NCI-H146 treated with DMSO at 0.1 percent for 48 hours (cell line): ENCODE measurements around the gene C10orf53.
A peak's percentile ranks its signal among the peaks of the same experiment; 100 is the strongest.

Source experiments
- DNase-seq: peaks from one replicate; lab custom pipeline; 2025; ENCODE audit not compliant: unreplicated experiment; lab: John Stamatoyannopoulos, UW

C10orf53 gene, protein sequence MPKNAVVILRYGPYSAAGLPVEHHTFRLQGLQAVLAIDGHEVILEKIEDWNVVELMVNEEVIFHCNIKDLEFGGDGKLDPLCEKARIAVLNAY

DNA sequence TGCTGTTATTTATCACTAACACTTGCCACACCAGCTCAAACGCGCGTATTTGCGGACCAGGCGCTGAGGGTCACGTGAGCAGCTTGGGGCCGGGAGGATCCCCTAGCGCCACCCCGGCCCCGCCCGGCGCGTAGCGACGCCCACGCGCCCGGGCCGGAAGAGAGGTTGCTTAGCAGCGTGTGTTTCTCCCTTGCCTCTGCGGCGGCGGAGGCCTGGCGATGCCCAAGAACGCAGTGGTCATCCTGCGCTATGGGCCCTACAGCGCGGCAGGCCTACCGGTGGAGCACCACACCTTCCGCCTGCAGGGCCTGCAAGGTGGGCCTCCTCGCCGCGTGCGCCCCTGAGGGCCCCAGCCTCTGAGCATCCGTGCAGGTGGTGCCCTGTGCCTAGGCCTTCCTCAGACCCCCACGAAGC, at the start of gene C10orf53:
TSS of gene C10orf53 (plus strand) at position 172 of the 414 bp plus-strand sequence. CDS start at position 219, 47 bp downstream.
- DNase-seq = peak; percentile 58

DNA sequence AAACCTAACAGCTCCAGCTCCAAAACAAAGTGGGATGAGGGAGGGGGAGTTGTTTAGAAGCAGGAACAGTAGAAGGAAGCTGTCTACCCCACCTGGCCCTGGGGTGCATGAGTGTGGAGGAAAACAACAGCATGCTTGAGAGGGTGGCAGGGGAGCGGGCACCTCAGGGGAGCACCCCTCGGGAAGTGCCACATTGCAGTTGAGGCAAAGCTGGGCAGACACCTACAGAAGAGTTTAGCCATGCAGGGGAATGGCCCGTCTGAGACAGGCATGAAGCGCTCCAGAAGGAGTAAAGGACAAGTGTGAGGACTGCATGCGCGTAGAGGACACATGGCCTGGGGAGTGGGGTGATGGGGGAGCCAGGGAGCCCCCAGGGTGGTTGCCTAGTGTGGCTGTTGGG, 47.5 kb upstream of the C10orf53 start:
- no peak for DNase-seq

DNA sequence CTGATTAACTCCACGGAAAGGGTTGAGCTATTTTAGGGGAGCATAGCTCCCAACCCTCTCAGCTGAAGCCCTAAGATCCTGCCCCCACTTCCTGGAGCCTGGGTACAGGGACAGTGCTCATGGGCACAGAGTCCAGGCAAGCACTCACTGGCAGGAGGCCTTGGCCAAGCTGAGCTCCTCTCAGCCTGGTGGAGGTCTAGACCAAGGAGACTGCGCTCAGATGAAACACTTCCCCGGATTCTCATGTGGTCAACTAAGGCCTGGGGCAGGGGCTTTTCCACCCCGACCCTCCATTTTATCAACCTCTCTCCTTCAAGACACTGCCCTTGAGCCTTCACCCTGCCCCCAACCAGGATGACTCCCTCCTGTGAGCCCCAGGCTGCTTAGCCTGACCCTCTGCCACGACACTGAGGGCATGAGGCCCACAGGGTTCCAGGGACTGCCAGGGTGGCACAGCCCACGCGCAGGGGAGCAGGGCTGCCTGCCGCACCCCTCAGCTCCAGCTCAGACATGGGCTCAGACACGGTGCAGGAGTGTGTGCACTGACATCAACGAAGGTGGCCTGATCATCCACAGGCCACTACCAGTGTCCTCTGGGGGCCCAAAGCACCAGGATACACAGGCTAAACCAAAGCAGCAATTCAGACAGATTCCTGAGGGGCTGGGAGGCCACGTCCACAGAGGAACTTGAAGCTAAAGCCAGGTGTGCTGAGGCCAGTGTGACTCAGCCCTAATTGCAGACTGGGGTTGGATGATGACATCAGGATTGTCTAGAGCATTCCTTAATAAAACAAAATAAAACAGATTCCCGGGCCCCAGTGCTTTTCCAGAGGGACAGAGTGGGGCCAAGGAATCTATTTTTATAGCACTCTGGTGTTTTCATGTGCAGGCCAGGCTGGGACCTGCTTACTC, 46.8 kb upstream of the C10orf53 start:
- DNase-seq = no peak

DNA sequence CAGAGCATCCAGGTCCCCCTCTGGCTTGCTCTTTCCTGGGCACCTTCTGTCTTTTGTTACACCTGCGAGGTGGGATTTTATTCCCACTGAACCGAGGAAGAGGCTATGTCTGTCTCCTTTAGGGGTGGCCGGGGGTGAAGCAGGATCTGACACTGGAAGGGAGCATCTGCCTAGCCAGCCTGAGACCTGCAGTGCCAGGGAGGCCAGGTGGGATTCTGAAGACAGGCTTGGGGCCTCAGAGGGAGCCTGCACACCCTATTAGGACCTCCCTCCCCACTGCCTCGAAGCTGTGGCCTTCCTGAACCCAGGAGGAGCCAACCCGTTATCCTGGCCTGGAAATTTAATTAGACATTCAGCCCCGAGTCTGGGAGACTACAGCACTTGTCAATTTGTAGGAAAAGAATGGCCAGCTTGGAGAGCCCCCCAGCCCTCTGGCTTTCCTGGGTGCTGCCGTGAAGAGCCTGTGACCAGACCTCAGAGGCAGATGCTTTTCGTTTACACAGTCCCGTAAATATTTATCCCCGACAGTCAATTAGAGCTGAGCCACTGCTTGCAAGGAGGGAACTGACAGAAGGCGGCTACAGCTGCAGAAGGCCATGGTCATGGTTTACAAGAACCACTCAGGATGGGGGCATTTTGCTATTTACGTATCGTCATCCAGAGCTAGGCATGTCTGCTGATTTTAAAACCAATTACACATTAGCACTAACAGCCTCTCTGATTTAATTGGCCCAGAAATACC, 46.0 kb upstream of the C10orf53 start:
- no peak for DNase-seq

DNA sequence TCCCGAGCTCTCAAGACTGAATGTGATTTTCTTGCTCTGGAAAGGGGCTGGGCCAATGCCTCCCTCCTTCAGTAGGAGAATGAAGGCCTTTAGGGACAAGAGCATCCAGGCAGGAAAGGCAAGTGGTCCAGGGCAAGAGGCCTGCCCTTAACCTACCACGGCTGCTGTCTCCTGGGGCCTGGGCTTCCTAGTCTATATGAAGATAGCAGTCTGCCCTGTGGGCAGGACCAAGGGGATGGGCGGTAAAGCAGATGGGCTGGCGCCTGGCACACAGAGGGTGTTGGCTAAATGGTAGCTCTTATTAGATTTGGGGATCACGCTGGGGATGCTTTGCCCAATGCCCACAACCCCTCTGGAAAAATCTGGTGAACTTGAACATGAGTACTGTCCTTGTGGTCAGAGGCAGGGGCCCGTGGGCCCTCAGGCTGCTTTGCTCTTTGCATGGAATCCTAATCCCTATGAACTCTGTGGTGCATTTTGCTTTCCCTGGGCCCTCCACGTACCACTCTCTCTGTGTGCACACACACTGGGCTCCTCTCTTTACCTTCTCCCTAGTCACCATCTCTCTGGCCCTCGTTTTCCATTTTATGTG, 45.3 kb upstream of the C10orf53 start:
- DNase-seq = no peak

DNA sequence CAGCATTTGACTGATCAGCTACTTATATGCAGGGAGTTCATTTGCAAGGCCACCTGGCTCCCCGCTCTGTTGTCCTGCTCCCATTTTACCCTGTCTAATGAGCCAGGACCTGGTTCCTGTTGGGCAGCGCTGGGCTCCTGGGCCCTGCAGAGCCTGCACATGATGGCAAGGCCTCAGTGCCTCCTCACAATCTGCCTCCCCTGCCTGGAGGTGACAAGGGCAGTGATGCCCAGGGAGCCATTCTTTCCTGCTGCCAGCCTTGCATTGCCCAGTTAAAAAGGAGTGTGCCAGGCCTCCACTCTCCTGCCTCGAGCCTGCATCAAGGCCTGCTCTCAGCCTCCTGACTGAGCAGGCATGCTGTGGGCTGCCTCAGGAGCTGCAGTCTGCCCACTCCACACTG, 37.1 kb upstream of the C10orf53 start:
- no peak for DNase-seq

DNA sequence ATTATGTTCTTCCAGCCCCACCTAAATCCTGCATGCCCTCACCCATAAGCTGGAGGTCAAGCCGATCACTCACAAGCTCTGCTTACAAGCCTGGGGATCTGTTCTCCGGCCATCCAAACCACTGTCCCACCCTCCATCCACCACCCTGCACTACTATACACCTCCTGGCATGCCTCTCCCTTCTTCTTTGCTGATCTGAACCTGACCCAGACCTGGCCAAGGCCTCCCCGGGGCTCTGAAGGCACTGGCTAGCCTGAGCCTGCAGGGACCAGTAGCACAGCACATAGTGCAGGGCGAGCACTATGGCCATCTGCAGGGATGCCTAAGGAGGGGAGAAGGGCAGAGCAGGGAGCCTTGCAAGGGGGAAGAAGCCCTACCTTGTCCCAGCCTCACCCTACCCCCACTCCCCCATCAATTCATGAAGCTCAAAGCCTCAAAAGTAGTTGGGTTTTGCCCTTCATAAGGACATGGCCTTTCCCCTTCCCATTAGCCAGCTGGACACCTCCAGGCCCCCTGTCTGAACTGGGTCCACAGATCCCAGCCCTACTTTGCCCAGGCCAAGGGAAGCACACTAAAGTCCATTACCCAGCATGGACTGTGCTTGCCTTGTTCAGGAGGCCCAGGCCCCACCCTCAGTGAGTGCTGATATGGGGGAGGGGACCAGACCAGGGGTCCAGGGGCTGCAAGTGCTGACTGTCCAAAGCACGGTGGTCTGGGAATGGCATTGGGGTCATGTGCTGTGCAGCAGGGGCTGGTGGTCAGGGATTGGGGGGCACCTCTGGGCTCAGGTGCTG, 36.0 kb upstream of the C10orf53 start:
- DNase-seq = no peak

DNA sequence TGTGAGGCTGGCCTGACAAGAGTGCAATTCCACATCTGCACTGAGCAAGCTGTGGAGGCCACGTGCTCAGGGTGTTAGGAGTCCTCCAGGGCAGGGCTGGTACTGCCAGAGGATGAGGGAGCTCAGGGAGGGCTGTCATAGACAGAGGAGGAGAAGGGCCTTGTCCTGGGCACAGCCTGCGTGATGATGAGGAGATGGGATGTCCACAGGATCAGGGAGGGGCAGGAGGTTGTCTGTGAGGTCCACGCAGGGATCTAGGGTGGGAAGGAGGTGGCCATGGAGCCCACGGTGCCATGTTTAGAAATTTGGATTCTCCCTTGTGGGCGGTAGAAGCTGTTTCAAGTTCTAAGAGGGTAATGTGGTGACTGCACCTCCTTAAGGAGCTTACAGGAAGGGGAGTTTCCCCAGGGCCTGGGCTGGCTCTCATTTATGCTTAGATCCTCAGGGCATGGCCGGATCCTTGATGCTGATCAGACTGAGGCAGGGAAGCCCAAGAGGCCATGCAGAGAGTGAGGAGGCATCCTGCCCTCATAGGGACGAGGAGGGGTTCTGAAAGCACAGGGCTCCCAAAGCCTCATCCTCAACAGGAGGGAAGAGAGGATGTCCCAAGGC, 35.3 kb upstream of the C10orf53 start:
- no peak for DNase-seq

DNA sequence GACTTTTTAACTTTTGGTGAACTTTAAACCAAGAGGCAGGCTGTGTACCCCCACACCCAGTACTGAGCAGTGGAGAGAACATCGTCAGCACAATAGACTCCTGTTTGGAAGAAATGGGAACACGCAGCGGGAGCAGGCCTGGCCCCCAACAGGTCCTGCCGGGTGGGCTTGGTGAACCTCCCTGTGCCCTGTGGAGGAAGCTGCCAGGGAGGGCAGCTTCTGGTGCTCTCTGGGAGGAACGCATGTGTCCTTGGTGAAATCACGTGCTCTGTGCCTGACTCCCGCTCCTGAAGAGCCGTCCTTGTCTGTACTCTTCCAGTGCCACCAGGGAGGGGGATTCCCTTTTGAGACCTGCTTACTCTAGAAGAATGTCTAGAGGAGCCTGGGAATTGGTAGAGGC, 34.0 kb upstream of the C10orf53 start:
- no peak for DNase-seq

DNA sequence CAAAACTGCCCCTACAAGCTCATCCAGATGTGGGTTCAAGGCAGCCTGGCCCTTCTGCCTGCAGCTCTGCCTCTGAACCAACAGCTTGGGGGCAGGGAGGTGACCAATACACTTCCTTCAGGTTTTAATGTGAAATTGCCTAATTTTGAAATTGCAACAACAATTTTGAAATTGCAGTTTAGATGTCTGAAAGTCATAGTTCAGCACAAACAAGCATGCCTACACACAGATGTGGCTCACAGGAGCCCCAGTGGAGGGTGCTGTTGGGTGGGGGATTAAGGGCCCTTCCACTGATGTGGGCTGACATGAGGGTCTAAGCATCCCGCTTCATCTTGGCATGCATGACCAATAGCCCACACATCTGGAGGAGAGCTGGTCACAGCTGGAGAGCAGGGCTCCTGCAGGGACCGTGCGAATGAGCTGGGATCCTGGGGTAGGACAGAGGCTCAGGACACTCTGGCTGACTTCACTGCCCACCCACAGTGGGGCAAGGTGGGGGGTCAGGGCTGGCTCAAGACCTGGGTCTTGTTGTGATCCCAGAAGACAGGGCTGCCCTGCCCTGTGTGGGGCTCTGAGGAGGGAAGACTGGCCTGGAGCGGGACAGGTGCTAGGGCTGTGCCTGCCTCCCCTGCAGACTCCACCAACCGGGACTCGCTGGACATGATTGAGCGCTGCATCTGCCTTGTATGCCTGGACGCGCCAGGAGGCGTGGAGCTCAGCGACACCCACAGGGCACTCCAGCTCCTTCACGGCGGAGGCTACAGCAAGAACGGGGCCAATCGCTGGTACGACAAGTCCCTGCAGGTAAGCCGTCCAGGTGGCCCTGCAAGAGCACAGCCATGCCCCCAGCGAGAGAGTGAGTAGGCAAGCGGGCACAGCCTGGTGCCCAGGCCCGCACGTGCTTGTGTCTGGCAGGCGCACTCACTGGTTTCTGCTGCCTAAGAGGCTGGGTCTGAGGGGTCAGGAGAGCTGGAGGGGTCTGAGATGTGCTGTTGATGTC, 33.3 kb upstream of the C10orf53 start:
- no peak for DNase-seq

DNA sequence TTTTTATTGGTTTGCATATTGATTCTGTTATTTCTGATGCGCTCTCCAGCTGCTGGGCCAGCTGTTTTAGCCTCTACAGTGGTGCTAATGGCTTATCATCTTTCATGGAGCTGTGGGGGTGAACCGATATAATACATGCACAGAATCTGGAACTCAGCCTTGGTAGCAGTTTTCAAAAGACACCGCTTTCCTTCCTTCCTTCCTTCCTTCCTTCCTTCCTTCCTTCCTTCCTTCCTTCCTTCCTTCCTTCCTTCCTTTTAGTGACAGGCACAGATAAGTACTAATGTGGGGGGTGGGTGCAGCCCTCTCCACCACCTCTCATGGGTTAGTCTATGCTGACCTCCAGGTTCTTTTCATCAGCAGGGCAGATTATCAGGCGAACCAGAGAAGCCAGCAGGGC, 31.9 kb upstream of the C10orf53 start:
- DNase-seq = no peak

DNA sequence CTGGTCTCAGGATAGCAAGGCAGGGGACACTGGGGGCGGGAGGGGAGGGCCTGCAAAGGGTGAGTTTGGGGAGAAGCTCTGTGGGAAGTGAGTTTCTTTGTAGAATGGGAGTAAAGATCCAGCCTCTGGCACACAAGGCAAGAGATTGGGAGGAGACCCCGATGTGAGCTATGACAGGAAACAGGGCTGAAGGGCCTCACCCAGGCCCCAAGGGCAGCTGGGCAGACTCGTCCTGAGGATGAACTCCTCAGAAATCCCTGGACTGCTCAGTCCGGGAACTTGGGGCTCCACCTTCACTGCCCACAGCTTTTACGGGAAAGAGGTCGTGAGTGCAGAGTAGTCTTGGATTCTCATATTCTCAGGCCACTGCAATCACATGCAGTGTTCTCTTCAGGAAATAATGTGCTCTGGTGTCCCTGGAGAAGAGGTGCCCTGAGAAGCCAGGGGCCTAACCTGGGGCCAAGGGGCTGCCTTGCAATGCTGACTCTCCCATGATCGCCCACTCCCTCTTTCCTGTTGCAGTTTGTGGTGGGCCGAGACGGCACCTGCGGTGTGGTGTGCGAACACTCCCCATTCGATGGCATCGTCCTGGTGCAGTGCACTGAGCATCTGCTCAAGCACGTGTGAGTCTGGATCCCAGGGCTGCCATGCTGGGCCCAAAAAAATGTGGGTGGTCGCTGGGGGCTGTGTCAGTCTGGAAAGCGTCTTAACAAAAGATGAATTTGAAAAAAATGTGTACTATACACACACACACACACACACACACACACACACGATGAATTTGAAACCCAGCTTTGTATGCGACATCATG, 31.3 kb upstream of the C10orf53 start:
- no peak for DNase-seq

DNA sequence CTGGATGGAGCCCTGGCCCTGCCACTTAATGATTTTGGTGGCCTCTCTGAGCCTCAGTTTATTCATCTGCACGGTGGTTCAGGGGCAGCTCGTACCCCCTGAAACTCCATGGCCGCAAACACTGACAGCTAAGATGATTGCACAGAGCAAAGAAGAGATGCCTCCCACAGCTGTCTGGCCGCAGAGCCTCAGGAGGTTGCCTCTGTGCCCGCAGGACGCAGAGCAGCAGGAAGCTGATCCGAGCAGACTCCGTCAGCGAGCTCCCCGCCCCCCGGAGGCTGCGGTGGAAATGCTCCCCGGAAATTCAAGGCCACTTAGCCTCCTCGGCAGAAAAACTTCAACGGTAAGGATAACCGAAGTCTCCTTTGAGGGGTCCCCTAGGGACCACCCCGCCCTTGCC, 30.2 kb upstream of the C10orf53 start:
- DNase-seq = no peak

DNA sequence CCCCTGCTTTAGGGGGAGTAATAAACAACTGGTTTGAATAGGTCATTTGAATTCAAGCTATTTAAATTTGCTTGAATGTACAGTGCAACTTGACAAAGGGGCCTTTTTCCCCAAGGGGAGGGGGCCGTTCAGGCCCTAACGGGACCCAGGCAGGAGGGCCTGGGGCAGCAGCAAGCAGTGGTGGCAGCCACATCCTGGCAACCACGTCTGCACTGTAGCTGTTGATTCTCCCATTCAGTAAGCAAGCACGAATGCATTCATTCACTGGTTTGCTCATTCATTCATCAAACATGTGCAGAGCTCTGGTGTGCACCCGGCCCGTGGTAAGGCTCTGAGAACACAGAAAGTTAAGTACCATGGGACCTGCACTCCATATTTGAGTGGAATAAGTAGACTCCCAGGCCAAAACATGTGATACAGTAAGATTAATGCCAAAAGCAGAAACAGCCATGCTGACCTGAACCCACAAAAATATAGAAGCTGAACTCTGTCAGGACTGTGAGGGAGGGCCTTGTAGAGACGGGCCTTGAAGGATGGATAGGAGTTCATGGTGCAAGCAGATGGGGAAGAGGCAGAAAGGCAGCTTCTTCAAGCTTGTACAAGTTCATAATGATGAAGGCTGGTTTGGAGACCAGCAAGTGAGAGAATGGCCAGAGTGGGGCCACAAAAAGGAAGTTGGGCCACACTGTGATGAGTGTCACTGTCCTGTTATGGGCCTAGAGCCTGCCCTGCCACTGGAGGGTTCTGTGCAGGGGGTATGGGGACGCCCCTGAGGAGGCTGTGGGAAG, 29.3 kb upstream of the C10orf53 start:
- DNase-seq = no peak

DNA sequence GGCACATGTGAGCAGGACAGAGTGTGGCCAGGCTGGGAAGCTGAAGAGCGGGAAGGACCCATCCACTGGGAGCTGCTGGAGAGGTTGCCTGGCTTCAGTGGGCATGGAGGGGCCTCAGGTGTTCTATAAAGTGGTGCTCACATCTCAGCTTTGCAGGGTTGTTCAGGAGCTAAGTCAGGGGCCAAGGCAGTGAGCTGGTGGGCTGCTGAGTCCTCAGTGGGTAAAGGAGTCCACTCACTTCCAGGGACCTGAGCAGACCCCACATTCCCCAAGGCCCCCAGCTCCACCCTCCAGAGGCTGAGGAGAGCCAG, 28.8 kb upstream of the C10orf53 start:
- no peak for DNase-seq

DNA sequence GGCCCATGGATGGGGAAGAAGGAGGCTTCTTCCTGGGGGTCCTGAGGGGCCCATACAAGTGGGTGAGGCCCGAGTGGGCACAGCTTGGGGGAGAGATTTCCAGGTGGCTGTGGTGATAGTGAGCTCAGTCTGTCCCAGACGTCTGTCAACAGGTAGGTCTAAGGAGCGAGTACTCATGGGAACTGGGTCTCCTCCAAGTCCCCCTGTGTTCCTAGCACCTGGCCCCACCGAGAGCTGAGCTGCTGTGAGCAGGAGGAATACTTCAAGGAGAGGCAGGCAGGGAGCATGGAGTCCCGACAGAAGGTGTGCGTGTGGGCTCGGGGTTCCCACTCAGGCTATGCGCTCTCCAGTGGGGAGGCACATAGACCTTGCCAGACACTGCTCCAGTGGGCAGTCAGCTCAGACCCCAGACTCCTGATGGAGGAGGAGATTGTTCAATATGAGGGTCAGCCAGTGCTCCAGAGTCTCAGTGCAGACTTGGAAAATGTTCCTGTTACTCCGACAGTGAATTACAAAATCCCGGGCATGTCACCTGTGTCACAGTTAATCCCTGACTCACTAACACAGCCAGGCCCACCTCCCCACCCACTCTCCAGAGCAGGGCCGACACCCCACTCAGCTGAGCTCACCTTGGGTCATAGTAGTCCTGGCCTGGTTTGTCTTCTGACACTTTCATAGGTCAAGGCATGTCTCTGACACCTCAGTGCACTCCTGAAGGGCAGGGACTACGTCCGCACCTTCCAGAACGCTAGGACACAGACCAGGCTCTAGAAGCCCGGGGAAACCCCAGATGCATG, 28.2 kb upstream of the C10orf53 start:
- DNase-seq = no peak

DNA sequence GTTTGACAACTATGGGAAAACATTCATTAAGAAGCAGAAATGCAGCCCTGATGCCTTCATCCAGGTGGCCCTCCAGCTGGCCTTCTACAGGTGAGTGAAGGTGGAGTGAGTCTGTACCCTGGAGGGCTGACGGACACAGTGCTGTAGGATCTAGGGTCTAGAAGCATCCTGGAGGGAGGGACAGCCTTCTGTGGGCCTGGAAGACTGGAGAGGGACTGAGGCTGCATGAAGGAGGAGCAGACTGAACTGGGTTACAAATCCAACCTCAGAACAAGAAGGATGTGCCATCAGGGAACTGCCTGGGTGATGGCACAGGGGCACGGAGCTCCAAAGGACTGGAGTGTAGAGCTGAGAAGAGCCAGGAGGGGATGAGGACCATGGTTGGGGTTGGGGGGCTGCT, 27.5 kb upstream of the C10orf53 start:
- DNase-seq = no peak
